HFF-Myc (cell line): ENCODE data around the gene LY86.

ENCODE experiments used
- DNase-seq: peaks from one replicate; pipeline ENCODE4 v3.0.0-alpha.2; 2011; ENCODE audit warnings: low read depth; ENCODE audit errors: extremely low read depth
- H3K4me3 ChIP-seq: replicated peaks from 2 replicates; pipeline ENCODE4 v1.5.1; 2011; ENCODE audit warnings: low read depth, mild to moderate bottlenecking, control low read depth, low read length
- CTCF ChIP-seq: IDR thresholded peaks from 2 replicates; pipeline ENCODE4 v1.5.1; 2012; ENCODE audit warnings: mild to moderate bottlenecking, low read depth, low read length, control low read depth; ENCODE audit errors: missing control alignments

Gene LY86

GRCh38 chr6:6582131-6582530, 6.4 kb upstream of the LY86 start:
- no peak for TF ChIP-seq CTCF
- no peak for DNase-seq
- H3K4me3 ChIP-seq, result no peak overlapping the region

GRCh38 chr6:6583836-6584235, 4.7 kb upstream of the LY86 start:
- no peak overlapping the region for H3K4me3 ChIP-seq
- no peak for TF ChIP-seq CTCF
- no peak for DNase-seq

GRCh38 chr6:6584310-6585002, 4.1 kb upstream of the LY86 start:
- TF ChIP-seq CTCF, result no peak
- H3K4me3 ChIP-seq, result no peak overlapping the region
- DNase-seq, result no peak

- H3K4me3 ChIP-seq, result no peak overlapping the region
- DNase-seq, result no peak
- no peak for TF ChIP-seq CTCF
Measured at GRCh38 chr6:6585003-6585311, 3.6 kb upstream of the LY86 start.

GRCh38 chr6:6586167-6586566, 2.4 kb upstream of the LY86 start:
- H3K4me3 ChIP-seq, result no peak overlapping the region
- no peak for DNase-seq
- TF ChIP-seq CTCF, result no peak

- TF ChIP-seq CTCF, result no peak
- no peak for DNase-seq
- no peak overlapping the region for H3K4me3 ChIP-seq
Measured at GRCh38 chr6:6586671-6587526, 1.6 kb upstream of the LY86 start.
